NCI-H524 (cell line): ENCODE data around the gene EYA3.
"Not testable (repeated sequence)": the region's sequence is repeated elsewhere in the genome, so short reads cannot be mapped to it uniquely, and the experiment has no call there.

Experiments used
- DNase-seq, 2 experiments: peaks; one replicate each; lab custom pipeline; 2025; lab: John Stamatoyannopoulos, UW

EYA3 gene

DNA sequence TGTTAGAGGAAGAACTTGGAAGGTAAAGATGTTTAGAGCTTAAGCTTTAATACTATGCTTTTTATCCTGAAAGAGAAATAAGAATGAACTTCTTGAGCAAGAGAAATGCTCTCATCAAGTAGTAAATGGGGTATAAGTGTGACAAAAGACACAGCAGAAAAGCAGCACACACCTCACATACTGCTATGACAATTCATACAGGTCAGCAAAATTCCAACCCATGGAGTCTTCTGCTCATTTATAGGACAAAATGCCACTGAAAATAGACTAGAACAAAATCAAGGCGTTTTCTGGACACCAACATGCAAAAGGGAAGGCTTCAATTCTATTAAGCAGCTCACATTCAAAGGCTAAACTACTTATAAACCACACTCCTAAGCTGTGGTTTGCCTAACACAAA lies 61.2 kb downstream of the EYA3 start:
- no peak for DNase-seq

DNA sequence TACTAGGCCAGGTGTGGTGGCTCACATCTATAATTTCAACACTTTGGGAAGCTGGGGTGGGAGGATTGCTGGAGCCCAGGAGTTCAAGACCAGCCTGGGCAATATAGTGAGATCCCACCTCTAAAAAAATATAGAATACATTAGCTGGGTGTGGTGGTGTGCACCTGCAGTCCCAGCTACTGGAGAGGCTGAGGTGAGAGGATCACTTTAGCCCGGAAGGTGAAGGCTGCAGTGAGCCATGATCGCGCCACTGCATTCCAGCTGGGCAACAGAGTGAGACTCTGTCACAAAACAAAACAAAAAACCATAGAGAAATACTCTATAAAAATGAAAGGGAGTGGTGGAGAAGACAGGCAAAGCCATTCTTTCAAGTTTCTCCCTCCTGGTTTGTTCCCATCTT lies 62.1 kb downstream of the EYA3 start:
- no peak for DNase-seq

DNA sequence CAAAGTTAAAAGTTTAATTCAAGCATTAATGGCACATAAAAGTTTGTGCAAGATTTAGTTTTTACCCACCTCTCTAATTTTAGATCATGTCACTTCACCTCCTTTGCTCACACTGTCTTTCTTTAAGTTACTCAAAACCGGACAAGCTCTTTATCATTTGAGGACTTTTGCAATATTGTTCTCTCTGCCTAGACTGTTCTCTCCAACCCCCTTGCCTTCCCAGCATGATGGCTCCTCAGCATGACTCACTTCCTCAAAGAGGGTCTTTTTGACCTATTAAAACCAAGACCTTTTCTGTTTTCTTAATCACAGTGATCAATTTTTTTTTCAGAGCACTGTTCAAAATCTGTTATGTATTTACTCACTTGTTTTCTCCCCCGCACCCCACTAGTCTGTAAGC lies 67.3 kb downstream of the EYA3 start:
- no peak for DNase-seq

DNA sequence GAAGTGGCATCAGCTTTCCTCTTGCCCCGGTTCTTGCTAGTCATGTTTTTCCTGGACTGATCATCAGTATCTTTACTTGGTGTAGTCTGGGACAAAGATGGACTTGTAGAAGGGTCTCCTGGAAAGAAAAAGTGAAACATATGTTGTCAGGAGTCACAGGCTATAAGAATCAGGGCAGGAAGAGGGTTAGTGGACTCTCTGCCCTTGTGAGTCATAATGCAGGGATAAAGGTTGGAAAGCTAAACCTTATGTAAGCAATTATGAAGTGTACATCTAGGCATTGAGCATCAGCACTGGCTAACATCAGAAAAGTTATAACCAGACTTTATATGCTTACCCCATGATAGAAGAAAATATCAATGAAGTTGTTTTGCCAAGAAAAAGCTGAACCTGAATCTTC lies 77.4 kb downstream of the EYA3 start:
- no peak for DNase-seq

DNA sequence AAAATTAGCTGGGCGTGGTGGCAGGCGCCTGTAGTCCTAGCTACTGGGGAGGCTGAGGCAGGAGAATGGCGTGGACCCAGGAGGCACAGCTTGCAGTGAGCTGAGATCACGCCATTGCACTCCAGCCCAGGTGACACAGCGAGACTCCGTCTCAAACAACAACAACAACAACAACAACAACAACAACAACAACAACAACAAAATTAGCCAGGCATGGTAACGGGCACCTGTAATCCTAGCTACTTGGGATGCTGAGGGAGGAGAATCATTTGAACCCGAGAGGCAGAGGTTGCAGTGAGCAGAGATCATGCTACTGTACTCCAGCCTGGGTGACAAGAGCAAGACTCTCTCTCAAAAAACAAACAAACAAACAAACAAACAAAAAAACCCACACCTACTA lies 85.3 kb downstream of the EYA3 start:
- not testable (repeated sequence) for DNase-seq

DNA sequence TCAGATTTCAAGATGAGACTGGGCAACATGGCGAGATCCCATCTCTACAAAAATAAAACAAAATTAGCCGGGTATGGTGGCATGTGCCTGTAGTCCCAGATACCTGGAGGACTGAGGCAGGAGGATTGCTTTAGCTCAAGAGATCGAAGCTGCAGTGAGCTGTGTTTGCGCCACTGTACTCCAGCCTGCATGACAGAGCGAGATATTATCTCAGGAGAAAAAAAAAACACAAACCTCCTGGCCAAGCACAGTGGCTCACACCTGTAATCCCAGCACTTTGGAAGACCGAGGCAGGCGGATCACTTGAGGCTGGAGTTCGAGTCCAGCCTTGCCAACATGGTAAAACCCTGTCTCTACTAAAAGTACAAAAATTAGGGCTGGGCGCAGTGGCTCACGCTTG lies 85.8 kb downstream of the EYA3 start:
- DNase-seq: no peak

DNA sequence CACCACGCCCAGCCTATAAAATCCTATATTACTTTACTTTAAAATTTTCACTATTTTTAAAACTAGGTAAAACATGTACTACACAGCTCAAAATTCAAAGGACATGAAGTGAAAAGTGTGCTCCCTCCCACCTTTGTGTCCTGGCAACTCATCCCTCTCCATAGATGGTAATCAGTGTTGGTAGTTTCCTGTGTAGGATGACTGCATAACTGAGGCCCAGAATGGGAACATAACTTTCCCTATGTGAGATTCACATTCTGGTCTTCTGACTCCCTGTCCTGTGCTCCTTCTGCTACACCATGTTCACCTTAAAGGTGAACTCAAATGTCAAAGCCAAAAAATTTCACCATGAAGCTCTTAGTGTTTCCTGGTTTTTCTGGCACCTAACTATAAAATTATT lies 89.4 kb downstream of the EYA3 start:
- no peak for DNase-seq

DNA sequence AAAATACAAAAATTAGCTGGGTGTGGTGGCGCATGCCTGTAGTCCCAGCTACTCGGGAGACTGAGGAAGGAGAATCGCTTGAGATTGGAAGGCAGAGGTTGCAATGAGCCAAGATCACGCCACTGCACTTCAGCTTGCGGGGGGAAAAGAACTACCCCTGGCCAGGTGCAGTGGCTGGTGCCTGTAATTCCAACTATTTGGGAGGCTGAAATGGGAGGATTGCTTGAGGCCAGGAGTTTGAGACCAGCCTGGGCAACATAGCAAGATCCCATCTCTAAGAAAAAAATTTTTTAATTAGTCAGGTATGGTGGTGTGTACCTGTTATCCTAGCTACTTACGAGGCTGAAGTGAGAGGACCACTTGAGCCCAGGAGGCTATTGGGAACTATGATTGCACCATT lies 93.9 kb downstream of the EYA3 start:
- DNase-seq: not testable (repeated sequence)

DNA sequence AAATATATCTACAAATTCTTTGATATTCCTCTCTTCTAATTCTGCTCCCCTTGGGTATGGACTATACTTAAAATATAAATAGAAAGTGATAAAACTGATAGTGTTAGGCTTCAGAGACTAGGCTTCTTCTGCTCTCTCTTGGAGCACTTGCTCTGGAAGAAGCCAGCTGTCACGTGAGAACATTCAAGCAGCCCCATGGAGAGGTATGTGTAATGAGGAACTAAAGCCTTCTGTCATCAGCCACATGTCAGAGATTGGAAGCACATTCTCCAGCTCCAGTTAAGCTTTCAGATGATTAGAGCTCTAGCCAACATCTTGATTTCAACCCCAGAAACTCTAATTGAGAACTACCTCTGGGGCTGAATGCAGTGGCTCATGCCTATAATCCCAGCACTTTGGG lies 94.3 kb downstream of the EYA3 start:
- peak; percentile 8 to 43 for DNase-seq

DNA sequence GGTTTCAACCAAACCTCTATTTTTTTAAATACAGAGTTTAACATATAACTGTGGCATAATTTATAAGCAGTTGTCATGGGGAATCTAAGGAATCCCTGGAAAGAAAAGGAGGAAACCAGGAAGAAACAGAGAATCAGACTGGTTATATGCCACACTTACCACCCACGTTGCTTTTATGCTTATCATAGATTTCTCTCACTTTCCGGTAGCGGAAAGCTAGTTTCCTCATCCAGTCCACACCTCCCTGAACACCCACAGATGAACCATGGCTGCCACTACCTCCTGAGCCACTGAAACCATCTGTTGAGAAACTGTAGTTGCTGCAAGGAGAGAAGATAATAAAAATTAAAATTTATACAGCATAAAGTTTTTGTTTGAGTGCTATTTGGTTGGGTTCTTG lies 95.2 kb downstream of the EYA3 start:
- DNase-seq: no peak

DNA sequence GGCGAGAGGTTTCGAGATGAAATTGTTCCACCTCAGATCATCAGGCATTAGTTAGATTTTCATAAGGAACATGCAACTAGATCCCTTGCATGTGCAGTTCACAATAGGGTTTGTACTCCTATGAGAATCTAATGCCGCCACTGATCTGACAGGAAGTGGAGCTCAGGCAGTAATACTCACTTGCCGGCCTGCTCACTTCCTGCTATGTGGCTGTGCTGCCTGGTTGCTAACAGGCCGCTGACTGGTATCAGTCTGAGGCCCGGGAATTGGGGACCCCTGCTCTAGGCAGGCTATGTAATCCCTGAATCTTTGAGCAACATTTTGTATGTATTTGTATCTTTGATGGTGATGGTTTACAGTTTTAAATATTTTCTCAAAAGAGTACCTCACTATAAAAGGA lies 96.1 kb downstream of the EYA3 start:
- no peak for DNase-seq

DNA sequence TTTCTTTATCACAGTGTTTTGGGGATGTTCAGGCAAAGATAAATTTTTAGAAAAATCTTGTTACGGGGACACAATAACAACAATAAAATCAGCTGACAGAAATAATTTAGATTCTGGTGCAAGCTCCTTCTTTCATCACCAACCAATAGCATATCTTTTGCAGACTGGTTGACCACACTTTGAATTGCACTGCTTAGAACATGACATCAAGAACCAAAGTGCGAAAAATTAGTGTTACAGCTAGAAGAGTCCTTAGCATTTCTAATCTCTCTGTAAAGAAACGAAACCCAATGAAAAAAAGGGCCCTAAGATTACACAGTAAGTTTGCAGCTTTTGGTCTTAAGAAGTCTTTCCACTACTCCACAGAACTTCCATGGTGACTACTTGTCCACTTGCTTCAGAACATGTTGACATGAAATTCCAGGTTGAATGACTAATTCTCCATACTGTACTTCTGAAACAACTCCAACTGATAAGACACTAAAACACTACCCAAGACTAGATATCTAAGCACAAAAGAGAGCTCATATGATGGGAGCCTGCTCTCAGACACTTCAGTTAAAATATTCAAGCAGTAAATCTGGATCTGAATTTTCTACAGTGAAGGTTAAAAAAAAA lies 97.4 kb downstream of the EYA3 start:
- no peak for DNase-seq

DNA sequence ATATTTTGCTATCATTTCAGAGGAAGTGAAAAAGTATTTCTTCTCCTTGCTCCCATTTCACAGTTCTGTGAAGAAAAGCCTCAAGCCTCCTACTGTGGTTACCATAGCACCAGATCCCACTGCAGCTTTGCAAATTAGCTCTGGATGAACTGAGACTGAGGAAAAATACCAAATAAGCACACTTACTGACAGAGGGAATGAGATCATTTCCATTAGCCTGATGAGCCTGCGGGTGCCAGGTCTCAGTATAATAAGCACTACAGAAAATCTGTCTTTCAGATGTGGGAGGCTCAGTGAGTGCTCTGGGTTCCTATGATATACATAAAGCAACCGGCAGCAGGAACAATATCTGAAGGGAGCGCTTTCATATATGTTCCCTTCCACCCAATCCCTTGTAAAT lies 107.3 kb downstream of the EYA3 start:
- no peak for DNase-seq

DNA sequence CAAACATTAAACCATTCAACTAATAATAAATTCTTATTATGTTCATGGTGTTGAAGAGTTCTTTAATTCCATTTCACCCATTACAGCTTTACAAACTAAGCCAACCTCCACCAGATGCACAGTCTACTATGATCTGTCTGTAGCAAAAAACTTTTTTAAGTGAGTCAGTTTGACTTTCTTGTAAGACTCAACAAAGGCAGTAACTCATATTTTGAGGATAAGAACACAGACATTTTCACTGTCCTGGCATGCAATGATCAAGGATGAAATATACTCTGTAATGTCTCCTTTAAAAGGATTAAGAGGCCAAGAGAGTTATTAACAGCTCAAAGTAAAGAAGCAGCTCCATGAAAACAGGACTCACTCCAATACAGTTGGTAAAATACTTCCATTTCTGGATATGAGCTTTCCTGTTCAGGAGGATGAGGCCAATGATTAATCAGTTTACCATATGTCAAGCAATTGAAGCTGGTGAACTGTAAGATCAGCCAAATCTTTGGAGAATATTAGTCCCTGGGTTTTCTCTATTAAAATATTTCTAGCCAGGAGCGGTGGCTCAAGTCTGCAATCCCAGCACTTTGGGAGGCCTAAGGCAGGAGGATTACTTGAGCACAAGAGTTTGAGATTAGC lies 108.1 kb downstream of the EYA3 start:
- DNase-seq: no peak

DNA sequence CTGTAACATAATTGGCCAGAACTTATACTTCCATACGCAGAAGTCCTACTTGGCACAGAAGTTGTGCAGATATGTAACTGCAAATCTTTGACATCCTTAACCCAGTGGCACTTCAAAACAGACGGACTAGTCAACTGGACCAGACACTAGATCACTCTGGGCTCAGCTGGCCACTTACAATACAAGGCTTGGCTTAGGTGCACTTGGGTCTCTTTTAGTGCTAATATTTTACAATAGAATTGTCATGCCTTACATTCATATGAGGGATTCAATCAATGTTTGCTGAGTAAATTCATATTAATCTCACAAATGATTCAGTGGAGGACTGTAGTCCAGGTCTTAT lies 108.6 kb downstream of the EYA3 start:
- DNase-seq: no peak

DNA sequence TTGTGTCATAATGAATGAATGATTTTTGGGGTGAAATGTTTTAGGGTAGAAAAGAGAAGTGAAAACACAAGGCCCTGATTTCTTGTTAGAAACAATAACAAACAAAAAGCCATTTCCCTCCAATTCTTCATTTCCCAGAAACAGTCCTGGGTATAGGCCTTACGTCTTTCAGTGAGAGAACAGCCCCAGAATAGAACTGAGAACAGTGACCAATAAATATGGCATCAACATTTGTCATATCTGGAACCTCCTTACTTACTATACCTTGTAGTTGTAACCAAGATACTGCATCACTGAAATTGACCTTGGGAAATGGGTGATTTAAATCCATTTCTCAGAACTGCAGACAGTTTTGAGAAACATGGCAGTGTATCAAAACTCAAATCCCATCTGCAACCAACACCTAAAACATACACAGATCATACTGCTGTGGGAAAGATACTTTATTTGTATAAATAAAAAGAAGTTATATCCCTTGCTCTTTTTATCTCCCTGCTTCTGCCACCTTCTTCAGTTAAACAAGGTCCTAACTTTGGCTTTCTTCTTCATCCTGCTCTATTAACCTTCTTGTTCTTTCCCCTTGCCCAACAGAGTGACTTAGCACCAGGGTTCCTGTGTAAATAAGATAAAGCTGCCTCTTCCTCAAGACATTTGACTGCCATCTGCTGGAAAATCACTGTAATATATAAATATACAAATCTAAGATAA lies 109.1 kb downstream of the EYA3 start:
- peak in 1 of 2 experiments; percentile 20 for DNase-seq

DNA sequence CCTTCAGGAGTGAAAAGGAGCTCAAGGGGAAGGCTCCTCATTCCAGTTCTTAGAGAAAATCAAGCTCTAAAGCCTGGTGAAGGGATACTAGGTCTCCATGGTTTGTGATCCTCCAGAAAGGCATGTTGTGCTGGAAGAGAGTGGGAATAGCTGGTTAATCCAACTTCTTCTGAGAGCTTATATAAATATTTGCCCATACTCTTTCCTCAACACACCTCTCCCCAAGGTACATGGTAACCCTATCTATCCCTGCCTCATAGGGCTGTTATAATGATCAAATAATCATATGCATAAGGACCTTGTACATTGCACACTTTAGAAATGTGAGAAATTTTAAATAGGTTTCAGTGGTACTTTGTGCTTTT lies 114.0 kb downstream of the EYA3 start:
- DNase-seq: no peak

DNA sequence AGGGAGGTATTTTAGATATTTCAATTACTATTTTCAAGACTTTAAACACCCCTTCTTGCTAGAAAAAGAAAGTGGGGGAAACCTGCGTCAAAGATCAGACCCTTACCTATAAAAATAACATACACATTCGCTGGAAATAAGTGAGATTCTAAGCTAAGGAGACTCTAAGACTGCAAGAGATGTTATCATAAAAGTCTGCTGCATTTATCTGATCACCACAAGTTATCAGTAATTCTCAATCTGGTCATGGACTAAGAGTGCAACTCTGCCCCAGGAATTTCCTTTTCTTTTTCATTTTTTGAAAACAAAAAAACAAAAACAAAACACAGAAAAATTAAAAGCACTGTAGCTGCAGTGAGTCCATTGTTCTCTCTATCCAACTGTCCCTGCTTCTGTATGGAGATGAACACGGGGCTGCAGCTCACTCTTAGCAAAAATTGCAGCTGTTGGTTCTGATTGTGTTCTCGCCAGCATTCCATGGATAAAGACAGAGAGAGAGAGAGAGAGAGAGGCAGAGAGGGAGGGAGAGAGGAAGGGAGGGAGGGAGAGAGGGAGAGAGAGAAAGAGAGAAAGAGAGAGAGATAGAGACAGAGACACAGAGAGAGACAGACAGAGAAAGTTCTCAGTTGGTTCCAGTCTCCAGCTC lies 114.5 kb downstream of the EYA3 start:
- no peak for DNase-seq

DNA sequence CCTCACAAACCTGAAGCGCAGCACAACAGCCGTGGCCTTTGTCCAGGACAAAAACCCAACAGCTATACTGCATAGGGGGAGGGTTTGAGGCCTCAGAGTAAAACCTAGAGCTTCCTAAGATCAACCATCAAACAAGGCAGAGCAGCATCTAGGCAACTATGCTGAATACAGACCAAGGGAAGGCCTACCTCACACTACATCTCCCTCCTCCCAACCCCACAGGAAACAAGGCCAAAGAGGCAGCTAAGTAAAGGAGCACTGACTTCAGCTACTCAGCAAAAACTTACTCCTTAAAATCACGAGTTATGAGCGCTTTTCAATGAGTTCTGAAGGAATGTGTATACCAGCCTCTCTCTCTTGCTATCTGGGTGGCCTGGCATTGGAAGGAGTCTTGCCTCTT lies 116.3 kb downstream of the EYA3 start:
- no peak for DNase-seq

DNA sequence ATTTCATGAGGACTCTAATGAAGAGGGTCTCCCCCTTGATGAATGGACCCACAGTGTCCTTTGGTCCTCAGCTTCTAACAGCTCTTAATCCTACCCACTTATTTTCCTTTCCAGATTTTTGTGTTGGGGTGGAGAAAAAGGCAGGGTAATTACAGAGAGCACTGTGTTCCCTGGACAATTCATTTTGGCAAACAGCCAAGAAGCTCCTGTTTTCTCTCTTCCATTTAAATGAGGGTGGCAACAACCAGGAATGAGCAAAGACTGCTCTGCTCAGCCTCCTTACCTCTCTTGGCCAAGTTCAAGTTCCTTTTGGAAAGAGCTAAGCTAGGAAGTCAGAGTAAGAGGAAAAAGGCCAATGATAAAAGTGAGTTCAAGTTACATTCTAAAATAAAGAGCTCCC lies 116.7 kb downstream of the EYA3 start:
- DNase-seq: no peak

DNA sequence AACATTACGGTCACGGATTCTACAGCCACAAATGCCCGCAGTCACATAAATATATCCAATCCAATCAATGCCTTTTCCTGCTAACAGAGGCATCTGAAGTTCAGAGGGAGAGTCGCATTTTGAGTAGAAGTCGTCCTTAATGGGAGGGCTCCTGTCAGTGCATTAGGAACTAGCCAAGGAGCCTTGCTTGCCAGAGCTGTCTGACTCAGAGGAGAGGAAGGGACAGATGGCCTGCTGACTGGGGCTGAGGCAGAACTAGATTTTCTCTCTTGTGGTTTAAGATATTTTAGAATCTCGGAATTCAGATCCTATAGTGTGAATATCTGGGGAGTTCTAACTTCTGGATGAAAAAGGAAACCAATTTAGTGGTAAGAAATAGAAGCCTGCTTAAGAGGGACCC lies 118.0 kb downstream of the EYA3 start:
- no peak for DNase-seq

DNA sequence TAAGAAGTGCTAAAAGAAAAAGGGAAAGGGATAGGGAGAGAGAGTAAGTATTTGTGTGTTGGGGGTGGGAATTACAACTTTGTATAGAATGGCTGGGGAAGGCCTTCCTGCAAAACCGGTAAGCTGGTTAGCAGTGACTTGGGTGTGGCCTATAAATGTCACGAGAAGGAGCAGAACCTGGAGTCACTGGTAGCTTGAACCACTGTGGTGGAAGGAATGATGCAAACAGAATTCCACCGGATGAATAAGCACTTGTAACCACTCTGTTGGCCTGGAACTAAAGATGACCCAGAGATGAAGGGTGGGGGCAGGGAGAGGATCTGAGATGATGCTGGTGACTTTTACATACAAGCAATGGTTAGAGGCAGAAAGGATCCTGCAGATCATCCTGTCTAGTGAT lies 119.7 kb downstream of the EYA3 start:
- no peak for DNase-seq

DNA sequence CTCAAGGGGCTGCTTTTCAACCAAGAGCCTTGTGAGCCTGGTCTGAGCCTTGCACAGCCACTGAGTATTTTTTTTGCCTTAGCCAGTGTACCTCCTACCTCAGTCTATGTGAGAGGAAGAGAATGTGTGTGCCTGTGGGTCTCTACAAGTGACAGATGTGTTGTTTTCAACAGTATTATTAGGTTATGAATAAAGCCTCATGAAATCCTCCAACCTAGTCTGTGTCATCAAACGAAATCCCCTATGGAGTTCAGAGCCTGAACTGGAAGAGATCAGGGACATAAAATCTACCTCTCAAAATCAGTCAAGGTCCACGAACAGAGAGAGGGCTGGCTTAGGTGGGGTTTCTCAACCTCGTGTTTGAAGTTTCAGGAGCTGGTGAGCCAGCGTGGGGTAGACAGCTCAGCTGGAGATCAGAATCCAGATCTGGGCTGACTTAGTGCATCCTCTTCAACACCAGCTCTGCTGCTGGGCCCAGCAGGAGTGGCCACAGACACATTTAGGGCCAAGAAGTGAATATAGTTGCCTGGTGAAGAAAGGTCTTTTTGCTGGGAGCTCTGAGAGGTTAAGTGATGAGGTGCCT lies 120.4 kb downstream of the EYA3 start:
- no peak for DNase-seq
